ENCODE measurements around the gene MFSD11.

DNA sequence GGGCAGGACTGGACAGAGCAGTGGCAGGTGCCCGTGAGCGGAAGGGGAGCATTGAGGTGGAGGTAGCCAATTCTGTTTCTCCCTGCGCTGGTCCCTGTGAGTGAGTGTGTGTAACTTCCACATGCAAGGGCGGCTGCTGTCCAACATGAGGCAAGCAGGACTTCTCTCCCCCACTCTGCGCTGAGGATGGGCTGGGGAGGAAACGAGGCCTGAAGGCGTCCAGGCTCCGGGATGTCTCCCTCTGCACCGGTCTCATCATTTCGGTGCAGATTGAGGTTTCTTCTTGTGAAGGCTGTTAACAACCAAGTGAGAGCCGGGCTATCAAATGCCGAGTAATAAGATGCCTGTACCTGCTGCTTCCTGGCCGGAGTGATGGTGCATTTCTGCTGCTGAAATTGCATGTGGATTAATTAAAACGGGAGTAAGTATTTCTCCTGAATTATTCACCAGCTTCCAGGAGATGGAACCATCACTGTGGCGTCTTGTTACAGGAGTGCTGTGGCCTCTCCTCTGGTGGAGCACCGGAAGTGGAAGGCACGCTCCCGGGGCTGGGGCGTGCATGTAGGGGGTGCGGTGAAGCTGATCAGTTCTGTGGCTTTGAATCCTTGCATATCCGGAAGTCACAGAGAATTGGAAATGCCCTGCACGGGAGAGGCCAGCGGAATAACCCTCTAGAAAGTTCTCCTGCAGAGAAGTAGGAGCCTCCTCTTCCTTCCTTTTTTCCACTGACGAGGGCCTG, 88.6 kb downstream of the MFSD11 start:
- no peak for TF ChIP-seq POLR2AphosphoS5 (IDR thresholded peaks at IDR 0.05)
- TF ChIP-seq, protein P1, sequence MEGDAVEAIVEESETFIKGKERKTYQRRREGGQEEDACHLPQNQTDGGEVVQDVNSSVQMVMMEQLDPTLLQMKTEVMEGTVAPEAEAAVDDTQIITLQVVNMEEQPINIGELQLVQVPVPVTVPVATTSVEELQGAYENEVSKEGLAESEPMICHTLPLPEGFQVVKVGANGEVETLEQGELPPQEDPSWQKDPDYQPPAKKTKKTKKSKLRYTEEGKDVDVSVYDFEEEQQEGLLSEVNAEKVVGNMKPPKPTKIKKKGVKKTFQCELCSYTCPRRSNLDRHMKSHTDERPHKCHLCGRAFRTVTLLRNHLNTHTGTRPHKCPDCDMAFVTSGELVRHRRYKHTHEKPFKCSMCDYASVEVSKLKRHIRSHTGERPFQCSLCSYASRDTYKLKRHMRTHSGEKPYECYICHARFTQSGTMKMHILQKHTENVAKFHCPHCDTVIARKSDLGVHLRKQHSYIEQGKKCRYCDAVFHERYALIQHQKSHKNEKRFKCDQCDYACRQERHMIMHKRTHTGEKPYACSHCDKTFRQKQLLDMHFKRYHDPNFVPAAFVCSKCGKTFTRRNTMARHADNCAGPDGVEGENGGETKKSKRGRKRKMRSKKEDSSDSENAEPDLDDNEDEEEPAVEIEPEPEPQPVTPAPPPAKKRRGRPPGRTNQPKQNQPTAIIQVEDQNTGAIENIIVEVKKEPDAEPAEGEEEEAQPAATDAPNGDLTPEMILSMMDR (IDR thresholded peaks at IDR 0.05): no peak
